GM21381 (cell line): ENCODE results near the gene MOB3A.
A peak's percentile ranks its signal among the peaks of the same experiment; 100 is the strongest.
"Not testable (repeated sequence)": the region's sequence is repeated elsewhere in the genome, so short reads cannot be mapped to it uniquely, and the experiment has no call there.

Experiments used
- ATAC-seq: cut with Tn5 transposase; IDR thresholded peaks from one replicate; pipeline ENCODE4 v1.9.1; 2021; ENCODE audit warnings: mild to moderate bottlenecking, moderate library complexity; ENCODE audit not compliant: unreplicated experiment

The MOB3A gene

GRCh38 chr19:2096034-2096479, at the start of gene MOB3A:
Gene MOB3A, minus strand, starts transcription at chr19:2096326. Its CDS starts 17,766 bp downstream, at chr19:2078560.
- peak; percentile 34 for ATAC-seq

- no peak for ATAC-seq
Measured at GRCh38 chr19:2145831-2146241, 49.7 kb upstream of the MOB3A start.

DNA sequence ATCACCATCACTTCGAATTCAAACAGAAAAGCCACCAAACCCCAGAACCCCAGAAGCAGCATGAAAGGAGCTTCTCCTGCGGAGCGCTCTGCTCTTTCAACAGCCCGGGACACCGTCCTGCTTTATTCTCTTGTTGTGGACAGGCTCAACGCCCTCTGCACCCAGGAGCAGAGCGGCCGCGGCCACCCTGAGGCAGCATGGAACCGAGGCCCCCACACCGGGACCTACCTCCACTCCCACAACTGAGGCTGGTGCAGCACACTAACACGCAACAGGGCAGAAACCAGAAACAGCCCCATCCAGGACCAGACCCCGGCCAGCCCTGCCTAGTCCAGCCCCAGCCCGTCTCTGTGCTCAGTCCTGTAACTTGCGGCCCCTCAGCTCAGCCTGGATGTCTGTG, 48.1 kb upstream of the MOB3A start:
- ATAC-seq, result no peak

DNA sequence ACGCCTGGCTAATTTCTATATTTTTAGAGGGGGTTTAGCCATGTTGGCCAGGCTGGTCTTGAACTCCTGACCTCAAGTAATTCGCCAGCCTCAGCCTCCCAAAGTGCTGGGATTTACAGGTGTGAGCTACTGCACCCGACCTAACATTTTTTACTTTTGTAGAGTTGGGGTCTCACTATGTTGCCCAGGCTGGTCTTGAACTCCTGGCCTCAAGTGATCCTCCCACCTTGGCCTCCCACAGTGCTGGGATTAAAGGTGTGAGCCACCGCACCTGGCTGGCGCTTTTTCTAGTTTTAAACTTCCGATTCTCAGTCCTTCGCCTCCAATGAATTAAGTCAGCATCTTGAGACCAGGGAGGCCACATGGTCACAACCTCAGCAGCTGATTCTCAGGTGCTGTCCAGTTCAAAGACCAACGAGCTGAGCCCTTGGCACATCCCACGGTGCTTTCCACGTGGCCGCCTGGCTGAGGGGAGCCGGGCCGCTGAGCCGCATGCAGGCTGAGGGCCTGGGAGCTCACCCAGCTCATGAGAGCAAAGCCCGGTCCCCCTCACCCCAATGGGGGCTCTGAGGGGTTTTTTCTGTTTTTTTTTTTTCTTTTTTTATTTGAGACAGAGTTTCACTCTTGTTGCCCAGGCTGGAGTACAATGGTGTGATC, 46.2 kb upstream of the MOB3A start:
- ATAC-seq, result no peak

DNA sequence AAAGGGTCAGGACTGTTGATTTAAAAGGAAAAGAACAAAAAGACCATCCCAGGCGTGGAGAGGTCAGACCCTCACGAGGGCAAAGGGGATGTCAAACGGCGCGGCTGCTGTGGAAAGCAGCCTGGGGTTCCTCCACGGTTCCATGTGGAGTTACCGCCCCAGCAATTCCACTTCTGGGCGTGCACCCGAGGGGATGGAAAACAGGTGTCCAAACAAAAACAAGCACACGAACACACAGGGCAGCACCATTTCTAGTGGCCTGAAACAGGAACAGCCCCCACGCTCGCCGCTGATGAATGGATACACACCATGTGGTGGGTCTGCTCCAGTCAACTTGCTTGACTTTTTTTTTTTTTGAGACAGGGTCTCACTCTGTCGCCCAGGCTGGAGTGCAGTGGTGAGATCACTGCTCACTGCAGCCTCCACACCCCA, 44.0 kb upstream of the MOB3A start:
- ATAC-seq, result no peak

DNA sequence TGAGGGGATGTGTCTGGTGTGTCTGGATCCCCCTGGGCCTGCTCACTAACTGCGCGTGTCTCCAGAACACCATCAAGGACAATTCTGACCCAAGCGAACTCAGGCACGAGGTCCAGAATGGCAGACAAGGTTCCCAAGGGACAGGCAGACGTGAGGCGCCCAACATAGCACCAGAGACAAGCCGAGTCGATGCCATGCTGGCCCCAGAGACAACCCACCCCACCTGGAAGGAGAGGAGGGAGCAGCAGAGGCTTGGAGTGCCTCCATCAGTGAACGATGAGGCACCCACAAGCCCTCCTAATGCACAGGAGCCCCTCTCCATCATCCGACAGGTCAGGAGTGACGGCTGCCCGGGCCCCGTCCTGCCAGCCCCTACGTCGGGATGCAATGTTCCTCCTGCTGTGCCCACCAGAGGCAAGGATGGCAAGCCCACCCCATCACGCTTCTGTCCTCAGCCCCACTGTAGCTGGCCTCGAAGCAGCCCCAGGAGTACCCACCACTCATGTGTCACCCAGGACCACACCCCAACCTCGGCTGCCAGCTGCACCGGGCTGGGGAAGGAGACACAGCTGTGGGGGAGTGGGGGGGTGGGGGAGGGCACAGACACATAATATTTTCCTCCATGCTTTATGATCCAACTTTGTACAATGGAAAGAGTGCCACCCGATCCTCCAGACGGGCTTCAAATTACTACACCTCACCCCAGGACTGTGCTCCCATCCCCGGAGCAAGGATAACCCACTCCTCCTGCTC, 43.4 kb upstream of the MOB3A start:
- ATAC-seq, result no peak

GRCh38 chr19:2138061-2138728, 42.1 kb upstream of the MOB3A start:
- ATAC-seq, result no peak

GRCh38 chr19:2136796-2137195, 40.7 kb upstream of the MOB3A start:
- ATAC-seq, result no peak

- no peak for ATAC-seq
Measured at GRCh38 chr19:2135474-2136402, 39.6 kb upstream of the MOB3A start.

GRCh38 chr19:2132731-2133490, 36.8 kb upstream of the MOB3A start:
- no peak for ATAC-seq

GRCh38 chr19:2132191-2132590, 36.1 kb upstream of the MOB3A start:
- no peak for ATAC-seq

DNA sequence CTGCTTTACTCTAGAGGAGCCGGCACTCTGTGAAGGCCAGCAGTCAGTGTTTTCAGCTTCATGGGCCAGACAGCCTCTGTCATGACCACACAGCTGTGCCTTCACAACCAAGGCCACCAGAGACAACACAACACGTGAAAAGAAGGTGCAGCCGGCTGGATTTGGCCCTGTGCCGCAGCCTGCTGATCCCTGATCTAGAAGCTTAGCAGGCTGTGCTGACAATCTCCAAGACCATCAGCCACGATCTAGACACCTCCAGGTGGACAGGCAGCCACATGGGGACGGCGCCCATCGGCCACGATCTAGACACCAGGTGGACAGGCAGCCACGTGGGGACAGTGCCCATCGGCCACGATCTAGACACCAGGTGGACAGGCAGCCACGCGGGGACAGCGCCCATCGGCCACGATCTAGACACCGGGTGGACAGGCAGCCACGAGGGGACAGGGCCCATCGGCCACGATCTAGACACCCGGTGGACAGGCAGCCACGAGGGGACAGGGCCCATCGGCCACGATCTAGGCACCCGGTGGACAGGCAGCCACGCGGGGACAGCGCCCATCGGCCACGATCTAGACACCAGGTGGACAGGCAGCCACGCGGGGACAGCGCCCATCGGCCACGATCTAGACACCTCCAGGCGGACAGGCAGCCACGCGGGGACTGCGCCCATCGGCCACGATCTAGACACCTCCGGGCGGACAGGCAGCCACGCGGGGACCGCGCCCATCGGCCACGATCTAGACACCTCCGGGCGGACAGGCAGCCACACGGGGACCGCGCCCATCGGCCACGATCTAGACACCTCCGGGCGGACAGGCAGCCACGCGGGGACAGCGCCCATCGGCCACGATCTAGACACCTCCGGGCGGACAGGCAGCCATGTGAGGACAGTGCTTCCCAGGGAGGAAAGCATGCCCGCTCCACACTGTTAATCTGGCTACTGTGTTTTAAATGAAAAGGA, 35.2 kb upstream of the MOB3A start:
- not testable (repeated sequence) for ATAC-seq

DNA sequence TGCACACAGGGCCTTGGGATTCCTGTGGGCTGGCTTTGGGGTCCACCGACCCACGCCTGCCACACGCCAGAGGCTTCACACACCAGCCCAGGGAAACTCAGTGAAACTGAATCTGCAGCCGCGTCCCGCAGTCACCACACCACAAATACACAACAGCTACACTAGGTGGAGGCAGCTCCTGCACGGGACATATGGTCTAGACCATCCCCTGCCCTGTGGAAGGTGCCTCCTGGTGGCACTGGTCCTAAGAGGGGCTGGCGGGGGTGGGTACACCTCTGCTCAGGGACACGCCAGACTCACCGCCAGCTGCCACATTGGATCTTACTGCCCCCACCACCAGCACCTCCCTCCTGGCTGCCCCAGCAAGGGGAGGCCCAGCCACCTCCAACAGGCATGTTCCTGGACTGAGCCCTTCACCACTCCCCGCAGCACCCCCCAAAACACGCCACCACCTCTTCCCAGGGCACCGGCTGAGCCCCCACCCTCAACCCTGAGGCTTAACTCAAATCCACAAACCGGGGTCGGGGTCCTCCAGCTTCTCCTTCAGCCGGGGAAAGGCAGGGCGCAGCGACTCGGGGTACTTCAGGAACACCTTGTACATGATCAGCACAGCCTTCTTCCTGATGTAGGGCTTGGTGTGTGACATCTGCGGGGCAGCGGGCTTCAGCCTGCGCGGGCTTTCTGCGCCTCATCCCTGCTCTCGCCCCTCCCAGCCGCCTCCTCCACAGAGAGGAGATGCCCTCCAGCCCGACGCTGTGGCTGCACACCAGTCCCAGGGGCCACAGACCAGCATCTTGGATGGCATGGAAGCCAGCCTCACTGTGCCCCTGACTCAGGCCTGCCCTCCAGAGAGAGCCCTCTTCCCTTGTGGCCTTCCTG, 34.0 kb upstream of the MOB3A start:
- ATAC-seq, result no peak

DNA sequence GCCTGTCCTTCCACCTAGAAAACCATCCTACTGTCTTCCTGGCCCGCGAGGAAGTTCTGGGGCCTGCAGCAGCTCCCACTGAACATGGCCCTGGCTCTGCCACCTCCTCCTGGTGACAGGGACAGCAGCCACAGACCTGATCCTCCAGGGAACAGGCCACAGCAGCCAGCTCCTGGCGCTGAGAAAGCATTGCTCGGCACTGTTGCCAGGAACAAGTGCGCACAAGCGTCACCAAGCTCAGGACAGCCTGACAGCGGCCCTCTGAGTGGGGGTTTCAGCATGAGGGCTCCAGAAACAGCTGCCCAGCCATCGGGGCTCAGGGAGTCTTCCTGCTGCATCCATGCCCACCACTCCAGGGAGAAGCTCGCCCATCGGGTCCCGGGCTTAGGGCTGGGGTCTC, 33.4 kb upstream of the MOB3A start:
- ATAC-seq, result no peak

- no peak for ATAC-seq
Measured at GRCh38 chr19:2129022-2129421, 32.9 kb upstream of the MOB3A start.

GRCh38 chr19:2128252-2128651, 32.1 kb upstream of the MOB3A start:
- ATAC-seq, result not testable (repeated sequence)

- ATAC-seq, result no peak
Measured at GRCh38 chr19:2127758-2128157, 31.6 kb upstream of the MOB3A start.
